HTR-8/SVneo (cell line): Measurements from ENCODE around the gene PLPP2.

ENCODE experiments used
- DNase-seq: peaks from one replicate; pipeline ENCODE4 v3.0.0; 2011; ENCODE audit warnings: low spot score, mixed read lengths; ENCODE audit not compliant: insufficient read length
- FAIRE-seq: peaks from 2 replicates; lab custom pipeline; 2011; peaks lifted over from hg19 to GRCh38; lab: Jason Lieb, UNC

The PLPP2 gene

DNA sequence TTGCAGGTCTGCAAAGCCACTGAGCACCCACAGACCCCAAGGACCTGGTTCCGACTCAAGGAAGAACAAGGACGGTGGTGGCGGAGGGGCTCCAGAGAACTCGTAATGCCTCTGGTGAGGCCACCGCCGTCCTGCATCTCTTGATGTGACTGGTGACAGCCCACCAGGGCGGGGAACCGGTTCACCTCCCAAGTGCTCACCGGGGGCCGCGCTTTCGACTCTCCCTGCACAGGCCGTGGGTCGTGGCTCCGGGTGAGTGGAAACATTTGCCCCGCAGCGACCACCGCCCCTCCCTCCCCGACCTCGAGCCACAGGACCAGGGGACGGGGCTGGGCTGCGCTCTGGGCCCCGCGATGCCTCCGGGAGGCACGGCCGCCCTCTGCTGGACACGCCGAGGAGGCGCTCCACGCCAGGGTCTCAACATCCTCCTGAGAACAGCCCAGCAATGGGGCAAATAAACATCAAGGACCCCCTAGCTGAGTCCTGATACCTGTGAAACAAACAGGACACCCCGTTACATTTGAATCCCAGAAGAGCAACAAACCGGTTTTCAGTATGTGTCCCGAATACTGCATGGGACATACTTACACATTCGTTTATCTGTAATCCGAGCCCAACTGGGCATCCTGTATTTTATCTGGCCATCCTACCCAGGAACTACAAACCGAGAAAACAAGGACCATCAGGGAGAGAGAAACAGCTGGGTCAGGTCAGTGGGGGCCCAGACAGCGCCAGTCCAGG, 3.9 kb upstream of the PLPP2 start:
- no peak for DNase-seq
- FAIRE-seq, result no peak

DNA sequence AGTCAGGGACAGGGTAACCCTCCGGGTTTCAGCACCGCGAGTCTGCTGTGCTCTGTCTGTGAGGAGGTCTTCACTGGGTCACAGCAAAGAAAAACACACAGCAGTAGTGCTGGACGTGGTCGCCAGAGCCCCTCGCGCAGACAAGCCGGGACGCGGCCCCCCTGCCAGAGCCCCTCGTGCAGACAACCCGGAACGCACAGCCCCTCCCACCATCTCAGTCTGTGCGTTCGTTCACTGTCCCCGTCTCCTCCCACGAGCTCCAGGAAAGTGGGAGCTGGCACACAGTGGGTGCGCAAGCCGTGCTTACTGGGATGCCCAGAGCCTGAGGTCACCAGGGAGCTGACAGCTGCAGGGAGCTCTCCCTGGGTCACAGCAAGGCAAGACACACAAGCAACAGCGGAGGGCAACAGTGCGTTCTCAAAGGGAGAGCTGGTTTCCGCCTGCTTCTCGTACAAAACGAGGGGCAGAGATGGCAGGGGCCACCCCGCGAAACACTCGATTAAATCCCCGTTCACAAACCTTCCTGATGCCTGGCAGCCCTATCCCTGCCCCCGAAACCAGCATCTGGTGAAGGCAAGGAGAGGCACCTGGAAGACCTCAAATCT, 3.2 kb upstream of the PLPP2 start:
- DNase-seq, result no peak

DNA sequence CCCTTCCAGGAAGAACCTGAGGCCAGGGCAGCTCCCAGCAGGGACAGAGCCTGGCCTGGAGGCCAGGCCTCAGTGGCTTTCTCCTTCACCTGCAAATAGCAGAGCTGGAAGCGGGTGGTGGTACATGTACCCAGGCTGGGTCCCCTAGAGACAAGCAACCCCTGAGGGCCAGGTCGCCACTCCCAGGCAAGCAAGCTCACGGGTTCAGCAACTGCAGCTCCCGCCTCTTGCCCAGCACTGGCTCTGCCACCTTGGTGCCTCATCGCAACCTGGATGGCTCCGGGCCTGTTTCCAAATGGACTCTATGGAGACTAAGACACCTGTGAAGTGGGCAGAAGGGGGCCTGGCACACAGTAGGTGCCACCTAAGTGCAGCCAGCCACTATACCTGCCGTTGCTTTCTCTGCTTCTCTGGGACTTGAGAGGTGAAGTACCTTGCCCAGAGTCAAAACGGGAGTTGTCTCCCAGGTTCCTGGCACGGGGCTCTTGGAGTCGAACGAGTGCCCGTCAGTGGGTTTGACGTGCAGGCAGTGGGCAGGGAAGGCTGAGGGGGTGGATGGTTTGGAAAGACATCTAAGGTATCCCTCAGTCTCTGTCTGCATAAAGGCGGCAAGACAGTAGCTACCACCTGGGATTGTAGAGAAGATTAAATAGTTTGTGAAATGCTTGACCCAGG, 2.4 kb upstream of the PLPP2 start:
- DNase-seq (no peak), FAIRE-seq (no peak)

More for the DNA sequence above, 3.2 kb upstream of the PLPP2 start:
- no peak for FAIRE-seq

DNA sequence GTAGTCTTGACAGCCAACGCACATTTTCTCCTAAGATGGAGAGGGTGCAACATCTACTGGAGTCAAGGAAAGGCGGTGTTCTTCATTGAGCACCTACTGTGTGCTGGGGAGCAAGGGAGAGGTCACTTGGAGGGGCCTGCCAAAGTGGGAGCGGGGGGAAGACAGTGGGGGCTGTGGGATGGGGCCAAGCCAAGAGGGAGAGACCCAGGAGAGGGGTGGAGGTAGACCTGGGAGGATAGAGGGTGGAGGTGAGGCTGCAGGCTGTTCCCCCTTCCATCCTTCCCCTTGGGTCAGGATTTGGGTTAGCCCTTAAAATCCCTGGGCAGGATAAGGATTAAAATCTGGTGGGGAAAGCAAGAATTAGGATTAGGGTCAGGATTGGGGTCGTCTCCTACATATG, 1.7 kb upstream of the PLPP2 start:
- FAIRE-seq, result no peak

DNA sequence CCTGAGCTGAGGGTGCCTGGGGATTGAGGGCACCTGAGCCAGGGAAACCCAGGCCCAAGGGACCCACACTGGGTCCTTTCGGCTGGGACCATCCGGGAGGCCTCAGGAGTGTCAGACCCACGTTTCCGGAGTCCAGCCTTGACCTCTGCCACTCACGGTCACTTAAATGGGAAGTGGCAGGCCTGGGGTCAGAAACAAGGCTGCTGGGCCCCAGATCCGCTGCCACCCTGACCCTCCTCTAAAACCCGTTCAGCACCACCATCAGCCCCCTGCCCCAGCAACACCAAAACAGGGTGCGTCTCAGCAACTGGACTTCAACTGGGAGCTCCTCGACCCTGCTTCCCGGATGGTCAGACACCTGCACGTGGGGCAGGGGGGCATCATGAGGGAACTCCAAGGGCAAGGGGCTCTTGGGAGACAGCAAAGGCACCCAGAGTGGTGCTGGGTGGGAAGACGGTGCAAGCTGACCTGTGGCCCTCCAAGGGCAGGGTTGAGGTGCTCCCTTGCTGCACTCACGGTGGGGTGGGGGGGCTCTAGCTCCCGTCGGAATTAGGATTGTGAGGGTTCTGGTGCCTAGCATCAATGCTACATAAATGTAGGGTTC, 1.2 kb upstream of the PLPP2 start:
- no peak for FAIRE-seq
- no peak for DNase-seq

More for the DNA sequence above, 1.7 kb upstream of the PLPP2 start:
- DNase-seq, result no peak

DNA sequence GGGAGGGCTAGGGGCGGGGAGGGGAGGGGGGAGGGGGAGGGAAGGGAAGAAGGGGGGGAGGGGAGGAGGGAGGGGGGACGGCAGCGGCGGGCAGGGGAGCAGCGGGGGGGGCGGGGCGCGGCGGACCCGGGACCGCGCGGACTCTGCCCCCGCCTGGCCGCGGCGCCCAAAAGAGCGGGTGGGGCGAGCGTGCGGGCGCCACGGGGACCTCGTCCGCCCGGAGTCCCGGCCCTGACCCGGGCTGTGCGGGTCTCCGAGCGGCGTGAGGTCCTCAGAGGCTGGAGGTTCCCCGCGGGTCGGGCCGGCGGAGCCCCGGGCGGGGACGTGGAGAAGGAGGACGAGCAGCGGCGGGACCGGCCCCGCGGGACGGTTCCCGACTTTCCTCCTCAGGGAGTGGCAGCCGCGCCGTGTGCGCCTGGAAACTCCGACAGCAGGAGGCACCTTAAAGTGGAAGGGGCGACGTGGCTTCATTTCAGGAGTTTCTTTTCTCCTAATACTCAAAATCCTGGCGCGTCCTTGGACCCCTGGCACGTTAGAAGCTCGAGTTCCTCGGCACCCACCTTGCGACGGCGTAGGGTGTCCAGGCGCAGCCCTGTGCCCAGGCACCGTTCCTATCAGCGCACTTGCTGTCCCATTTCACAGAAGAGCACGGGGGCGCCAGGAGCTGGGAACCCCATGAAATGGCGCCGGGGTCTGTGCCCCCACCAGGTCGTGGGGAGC, 518 bp upstream of the PLPP2 start:
- DNase-seq (no peak), FAIRE-seq (no peak)

DNA sequence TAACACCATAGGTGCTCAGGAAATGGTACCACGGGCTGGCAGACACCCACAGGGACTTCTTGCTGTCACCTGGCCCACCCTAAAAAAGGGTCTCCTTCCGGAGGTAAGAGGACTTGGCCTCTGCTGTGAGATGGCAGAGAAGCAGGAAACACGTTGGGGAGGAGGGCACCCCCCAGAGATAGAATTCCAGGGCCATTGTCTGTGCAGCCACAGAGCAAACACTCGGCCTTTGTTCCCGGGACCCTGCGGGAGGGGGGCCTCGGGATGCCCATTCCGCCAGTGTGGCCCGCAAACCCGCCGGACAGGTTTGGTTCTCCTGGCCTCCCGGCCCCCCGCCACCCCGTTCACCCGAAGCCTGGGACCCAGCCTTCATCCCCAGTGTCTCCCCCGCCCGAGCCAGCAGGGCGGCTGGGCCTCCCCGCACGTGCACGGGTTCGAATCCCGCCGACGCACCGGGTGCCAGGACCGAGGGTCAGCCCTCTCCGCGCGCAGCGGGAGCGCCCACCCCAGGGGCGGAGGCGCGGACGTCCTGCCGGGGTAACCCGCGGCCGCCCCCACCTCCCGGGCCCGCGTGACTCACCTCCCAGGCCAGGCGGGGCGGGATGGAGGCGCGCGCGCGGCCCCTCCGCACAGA, 714 bp downstream of the PLPP2 start:
- FAIRE-seq (no peak), DNase-seq (peak; percentile 48)

DNA sequence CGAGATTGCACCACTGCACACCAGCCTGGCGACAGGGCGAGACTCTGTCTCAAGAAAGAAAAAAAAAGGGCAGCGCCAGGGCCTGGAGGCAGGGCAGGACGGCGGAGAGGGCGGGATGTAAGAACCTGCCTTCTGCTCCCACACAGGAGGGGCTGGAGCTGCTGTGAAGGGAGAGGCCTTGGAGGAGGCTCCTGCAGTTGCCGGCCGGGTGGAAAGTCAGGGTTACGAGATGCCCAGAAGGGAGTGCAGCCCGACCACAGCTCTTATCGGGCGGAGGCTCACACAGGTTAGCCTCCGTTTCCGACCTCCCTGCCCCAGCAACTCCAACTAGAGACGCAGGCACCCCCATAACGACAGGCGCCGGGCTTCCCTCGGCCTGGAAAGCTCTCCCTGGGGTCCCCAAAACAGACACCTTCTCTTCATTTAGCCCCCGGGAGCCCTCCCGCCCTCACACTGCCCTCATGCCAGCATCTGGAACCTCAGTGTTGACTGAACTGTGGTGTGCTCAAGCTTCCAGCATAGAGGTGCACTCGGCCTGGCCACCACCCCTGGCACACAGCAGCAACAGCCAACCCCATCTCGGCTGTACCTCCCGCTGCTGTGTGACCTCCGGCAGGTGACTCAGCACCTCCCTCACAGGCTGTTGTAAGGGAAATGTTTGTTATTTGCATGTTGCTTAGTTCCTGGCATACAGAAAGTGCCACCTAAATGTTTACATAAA, 1.4 kb downstream of the PLPP2 start:
- no peak for DNase-seq
- FAIRE-seq, result no peak

DNA sequence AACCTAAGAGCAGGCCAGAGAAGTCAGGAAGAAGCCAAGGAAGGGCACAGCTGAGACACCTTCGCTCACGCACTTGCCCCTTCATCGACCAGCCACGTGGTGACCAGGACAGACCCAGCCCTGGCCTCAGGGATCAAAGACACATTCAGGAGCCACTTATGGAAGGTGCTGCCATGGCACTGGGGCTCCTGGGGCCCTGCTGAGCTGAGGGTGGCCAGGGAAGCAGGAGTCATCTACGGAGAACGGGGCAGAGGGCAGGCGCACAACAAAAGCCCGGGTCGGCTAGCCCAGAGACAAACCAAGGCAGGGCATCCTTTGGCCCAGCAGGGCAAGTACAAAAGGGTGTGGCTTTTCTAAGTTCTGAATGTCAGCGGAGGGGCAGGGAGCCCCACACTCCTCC, 2.3 kb downstream of the PLPP2 start:
- no peak for DNase-seq
- FAIRE-seq, result no peak

DNA sequence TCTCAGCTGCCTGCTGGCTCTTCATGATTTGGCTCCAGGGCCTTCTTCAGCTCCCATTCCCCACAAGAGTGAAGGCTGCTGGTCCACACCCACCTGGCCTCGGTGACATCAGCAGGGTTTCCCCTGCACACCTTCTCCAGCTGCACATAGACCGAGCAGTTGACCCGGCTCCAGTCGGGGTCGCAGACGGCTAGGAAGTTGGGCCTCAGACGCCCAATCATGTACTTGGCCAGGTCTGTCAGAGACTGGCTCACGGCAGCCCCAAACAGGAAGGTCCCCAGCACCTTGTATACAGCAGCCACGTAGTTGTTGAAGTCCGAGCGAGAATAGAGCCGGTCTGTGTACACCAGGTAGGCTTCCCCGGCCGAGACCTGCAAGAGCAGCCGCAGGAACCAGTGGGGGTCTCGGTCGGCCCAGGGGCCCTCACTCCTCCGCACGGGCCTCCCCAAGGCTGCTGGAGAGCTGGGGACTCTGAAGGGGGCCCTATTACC, 3.8 kb downstream of the PLPP2 start:
- DNase-seq (no peak), FAIRE-seq (no peak)

DNA sequence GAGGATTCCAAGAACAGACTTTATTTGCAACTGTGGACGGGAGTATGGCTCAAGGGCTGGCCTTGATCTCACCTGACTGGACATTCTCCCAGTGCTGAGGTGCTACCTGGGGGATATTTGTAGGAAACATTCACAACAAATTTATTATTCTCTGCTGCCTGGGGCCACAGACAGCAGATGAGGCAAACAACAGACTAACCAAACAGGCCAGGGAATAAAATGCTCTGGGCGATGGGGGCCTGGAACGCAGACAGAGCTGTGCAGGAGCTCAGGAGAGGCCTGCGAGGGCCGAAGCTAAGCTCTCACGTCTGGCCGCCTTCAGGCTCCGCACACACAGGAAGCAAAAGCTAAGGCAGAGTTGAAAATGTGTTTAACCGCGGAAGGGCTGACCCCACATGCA, 7.8 kb downstream of the PLPP2 start:
- DNase-seq, result no peak
- FAIRE-seq, result no peak

DNA sequence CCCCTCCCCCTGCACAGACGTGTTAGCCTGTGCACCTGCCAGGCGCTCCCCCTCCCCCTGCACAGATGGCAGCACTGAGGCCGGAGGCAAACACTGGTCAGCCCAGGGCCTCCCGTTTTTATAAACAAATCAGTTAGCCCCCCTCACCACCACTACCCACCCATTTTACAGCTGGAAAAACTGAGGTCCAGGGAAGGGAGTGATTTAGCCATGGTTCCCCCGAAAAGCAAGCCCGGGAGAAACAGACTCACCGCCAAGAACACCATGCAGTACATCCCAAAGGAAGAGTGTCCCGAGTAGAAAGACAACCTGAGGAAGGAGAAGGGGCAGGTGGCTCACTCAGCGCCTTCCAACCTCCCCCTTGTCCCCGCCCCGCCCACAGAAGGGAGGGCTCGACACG, 8.7 kb downstream of the PLPP2 start:
- FAIRE-seq, result no peak
- no peak for DNase-seq

DNA sequence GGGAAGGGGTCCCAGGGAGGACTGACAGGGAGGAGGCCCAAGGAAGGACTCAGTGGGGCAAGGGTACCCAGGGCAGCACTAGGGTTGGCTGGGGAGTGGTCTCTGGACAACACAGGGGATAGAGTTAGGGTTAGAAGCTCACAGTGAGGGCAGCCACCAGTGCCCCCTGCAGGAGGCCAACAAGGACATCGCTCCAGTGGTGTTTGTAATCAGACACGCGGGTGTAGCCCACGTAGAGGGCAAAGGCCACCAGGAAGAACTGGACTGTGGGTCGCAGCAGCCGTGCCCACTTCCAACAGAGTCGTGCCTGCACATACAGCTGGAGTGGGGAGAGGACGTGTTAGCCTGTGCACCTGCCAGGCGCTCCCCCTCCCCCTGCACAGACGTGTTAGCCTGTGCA, 9.2 kb downstream of the PLPP2 start:
- DNase-seq, result no peak

DNA sequence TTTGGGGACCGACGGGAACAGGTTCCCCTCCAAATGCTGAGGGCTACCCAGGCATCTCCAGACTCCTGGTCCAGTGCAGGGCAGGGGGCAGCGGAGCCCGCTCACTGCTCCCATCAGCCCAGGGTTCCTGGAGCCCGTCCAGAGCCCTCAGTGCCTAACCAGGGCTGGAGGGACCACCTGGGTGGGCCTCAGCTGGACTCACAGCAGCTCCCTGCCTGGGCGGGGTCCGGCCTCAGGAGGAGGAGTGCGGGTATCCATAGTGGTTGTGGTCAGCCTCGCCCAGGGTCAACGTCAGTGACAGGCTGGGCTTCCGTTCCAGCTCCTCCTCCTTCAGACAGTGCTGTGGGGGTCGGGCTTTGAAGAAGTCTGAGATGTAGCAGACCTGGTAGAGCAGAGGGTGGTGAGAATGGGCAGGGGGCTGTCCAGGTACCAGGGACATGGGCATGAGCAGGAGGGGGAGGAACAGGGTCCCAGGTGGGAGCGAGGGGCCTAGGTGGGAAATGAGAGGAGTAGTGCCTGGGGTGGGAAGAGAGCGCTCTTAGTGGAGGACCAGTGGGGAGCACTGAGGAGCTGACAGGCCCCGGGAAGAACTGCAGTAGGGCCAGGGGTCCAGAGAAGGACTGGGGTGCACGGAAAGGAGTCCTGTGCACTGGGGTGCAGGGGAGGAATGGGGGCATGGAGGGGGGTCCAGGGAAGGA, 9.9 kb downstream of the PLPP2 start:
- FAIRE-seq, result no peak
- no peak for DNase-seq

More for the DNA sequence above, 9.2 kb downstream of the PLPP2 start:
- no peak for FAIRE-seq

DNA sequence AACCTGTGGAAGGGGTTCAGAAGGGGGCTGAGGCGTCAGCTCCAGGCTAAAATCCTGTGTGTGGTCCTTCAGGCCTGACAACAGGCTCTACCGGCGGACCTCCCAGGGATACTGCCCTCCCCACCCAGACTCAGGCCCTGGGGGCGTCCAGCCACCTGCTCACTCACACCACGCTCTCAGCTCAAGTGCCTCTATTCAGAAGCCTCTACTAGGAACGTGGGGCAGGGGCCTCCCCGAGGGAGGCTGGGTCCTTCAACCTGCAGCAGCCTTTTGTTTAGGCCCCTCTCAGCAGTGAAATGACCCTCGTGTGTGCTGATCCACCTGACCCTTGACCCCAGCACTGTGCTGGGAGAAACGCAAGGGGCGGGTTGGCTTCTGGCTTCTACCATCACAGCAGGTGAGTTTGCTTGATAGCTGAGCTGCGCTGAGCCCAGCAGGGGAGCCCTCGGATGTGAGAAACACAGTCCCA, 10.6 kb downstream of the PLPP2 start:
- FAIRE-seq, result no peak

DNA sequence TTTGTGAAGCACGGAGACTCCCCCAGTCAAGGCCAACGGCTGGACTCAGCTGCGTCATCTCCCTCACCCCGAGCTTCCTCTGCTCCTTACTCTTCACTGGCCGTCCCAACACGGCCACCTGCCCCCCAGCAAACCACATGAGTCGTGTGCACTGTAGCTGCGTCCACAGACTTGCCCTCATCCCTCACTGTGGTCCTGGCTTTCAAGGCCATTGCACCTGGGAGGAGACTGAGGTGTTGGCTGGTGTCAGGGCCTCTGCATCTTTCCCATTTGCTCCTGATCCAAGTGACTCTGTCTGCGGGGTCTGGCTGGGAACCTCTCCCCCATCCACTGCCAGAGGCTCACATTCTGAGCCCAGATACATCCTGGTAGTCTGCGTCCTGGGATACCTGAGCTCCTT, 11.5 kb downstream of the PLPP2 start:
- FAIRE-seq (no peak), DNase-seq (no peak)

More for the DNA sequence above, 10.6 kb downstream of the PLPP2 start:
- no peak for DNase-seq

DNA sequence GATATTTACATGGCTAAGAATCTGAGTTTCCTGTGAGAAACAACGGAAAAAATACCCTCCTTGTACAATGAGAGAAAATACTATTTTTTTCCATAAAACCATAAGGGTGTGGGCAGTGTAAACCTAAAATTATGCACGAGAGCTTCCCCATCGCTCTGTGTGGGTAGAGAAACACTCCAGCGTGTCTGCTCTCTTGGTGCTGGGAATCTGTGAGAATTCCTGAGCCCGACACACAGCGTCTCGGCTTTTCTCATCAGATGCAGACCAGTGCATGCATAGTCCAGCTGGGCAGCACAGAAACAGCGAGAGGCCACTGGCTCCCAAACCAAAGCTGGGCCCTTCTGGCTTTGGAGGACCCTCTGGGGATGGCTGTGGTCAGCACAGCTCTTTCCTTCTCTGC, 12.0 kb downstream of the PLPP2 start:
- DNase-seq (no peak), FAIRE-seq (no peak)

DNA sequence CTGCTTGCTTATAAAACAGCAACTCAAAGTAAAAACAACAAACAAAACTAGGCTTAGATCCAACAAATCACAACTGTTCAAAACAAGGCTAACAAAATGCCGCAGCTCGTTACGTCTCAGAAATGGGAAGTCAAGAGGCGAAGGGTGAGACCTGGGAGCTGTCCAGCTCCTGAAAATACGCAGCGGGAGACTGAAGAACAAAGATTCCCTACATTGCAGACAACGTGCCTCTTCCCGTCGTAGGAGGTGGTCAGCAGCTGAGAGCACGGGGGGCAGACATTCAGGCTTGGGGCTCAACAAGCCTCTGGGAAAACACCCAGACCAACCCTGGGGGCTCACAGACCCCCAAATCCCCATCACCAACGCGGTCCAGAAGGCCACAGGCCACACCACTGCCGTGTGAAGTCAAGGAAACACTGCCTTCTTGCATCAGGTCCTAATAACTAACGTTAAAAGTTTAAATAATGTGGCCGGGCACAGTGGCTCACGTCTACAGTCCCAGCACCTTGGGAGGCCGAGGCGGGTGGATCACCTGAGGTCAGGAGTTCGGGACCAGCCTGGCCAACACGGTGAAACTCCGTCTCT, 13.5 kb downstream of the PLPP2 start:
- FAIRE-seq (no peak), DNase-seq (no peak)
